ENCODE measurements around the gene WDR48.

Gene WDR48

GRCh38 chr3:39130026-39130425 lies 78.2 kb downstream of the WDR48 start:
- TF ChIP-seq CTCF (IDR thresholded peaks at IDR 0.05; ENCODE audit: borderline replicate concordance, control extremely low read depth, extremely low read depth, insufficient read depth, missing control alignments), result no peak
- in situ Hi-C loops (cut with MboI; ENCODE audit: low sequenced_read_pairs, unreplicated experiment), result no loop called here
- DNase-seq (ENCODE audit: low spot score), result no peak

- in situ Hi-C loops (cut with MboI; ENCODE audit: low sequenced_read_pairs, unreplicated experiment), result no loop called here
- TF ChIP-seq CTCF (IDR thresholded peaks at IDR 0.05; ENCODE audit: borderline replicate concordance, control extremely low read depth, extremely low read depth, insufficient read depth, missing control alignments), result no peak
- no peak for DNase-seq (ENCODE audit: low spot score)
Measured at GRCh38 chr3:39130693-39131265, 79.0 kb downstream of the WDR48 start.

GRCh38 chr3:39132096-39133092 lies 80.6 kb downstream of the WDR48 start:
- in situ Hi-C loops (cut with MboI; ENCODE audit: low sequenced_read_pairs, unreplicated experiment), result no loop called here
- DNase-seq (ENCODE audit: low spot score), result no peak
- TF ChIP-seq CTCF (IDR thresholded peaks at IDR 0.05; ENCODE audit: borderline replicate concordance, control extremely low read depth, extremely low read depth, insufficient read depth, missing control alignments), result no peak

- in situ Hi-C loops (cut with MboI; ENCODE audit: low sequenced_read_pairs, unreplicated experiment), result no loop called here
- TF ChIP-seq CTCF (IDR thresholded peaks at IDR 0.05; ENCODE audit: borderline replicate concordance, control extremely low read depth, extremely low read depth, insufficient read depth, missing control alignments), result no peak
- no peak for DNase-seq (ENCODE audit: low spot score)
Measured at GRCh38 chr3:39133093-39133490, 81.3 kb downstream of the WDR48 start.

GRCh38 chr3:39133822-39134221 lies 82.0 kb downstream of the WDR48 start:
- in situ Hi-C loops (cut with MboI; ENCODE audit: low sequenced_read_pairs, unreplicated experiment), result no loop called here
- DNase-seq (ENCODE audit: low spot score), result no peak
- no peak for TF ChIP-seq CTCF (IDR thresholded peaks at IDR 0.05; ENCODE audit: borderline replicate concordance, control extremely low read depth, extremely low read depth, insufficient read depth, missing control alignments)

- no peak for TF ChIP-seq CTCF (IDR thresholded peaks at IDR 0.05; ENCODE audit: borderline replicate concordance, control extremely low read depth, extremely low read depth, insufficient read depth, missing control alignments)
- in situ Hi-C loops (cut with MboI; ENCODE audit: low sequenced_read_pairs, unreplicated experiment), result no loop called here
- DNase-seq (ENCODE audit: low spot score), result no peak
Measured at GRCh38 chr3:39134305-39134704, 82.5 kb downstream of the WDR48 start.
